HG03108 (cell line): ENCODE measurements around the gene ELP4.
"Not testable (repeated sequence)": the region's sequence is repeated elsewhere in the genome, so short reads cannot be mapped to it uniquely, and the experiment has no call there.

Experiments used
- ATAC-seq: cut with Tn5 transposase; IDR thresholded peaks from one replicate; pipeline ENCODE4 v1.9.1; 2021; ENCODE audit warnings: moderate library complexity; ENCODE audit not compliant: unreplicated experiment

ELP4 gene

GRCh38 chr11:31535479-31535878 is 25.9 kb downstream of the ELP4 start:
- ATAC-seq, result no peak

- no peak for ATAC-seq
These were observed 33.3 kb downstream of the ELP4 start for GRCh38 chr11:31542862-31543261.

DNA sequence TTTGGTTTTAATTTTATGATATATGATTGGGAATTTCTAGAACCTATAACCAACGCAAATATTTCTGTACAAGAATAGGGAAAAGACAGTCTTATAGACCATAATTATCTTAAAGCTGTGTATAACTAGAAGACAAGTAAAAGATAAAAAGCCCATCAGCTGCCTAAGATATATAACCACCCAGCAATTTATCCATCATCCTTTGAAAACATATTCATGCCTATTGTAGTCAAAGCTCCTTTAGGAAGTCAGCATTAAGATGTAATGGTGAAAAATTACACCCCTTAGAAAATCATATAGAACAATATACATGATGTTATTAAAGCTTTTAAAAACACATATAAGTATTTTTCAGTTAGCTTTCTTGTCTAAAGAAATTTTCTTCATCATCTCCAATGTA is 46.4 kb downstream of the ELP4 start:
- ATAC-seq, result no peak

DNA sequence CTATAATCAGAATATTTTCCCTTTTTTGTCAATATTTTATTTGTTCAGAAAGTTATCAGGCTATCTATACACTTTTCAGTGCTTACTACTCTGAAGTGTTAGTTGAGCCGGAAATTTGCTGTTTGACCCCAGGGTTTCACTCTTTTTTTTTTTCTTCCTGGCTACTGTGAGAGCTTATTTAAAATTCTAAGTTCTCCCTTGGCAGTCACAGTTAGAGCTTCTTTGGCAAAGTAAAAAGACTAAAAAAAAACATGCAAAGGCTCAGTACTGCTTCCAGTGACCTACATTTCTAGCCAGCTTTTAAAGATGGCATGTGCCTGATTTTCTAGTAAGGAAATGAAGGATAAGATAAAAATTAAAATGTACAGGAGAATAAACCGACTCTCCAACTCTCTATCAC is 48.4 kb downstream of the ELP4 start:
- no peak for ATAC-seq

DNA sequence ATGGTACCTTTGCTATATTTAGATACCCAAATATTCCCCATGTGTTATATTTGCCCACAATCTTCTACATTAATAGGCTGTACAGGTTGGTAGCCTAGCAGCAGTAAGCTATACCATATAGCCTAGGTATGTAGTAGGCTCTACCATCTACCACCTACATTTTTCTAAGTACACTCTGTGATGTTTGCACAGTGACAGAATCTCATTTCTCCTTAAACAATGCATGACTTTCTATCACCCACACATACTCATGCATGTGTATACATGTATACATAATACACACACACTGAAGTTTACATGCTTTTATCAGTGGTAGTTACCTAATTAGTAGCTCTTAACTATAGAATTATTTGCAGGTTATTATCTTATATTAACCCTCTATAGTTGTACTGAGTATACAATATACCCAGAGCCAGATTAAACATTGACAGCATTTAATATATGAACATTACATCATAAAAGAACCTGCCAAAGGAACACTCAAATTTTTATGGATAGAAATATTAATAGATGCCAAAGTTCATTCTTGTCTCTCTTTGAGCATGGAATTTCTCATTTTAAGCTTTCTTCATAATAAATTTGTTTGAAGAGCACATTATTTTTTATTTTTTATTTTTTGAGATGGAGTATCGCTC is 51.4 kb downstream of the ELP4 start:
- no peak for ATAC-seq

- ATAC-seq, result not testable (repeated sequence)
These were observed 55.0 kb downstream of the ELP4 start for GRCh38 chr11:31564517-31564916.

DNA sequence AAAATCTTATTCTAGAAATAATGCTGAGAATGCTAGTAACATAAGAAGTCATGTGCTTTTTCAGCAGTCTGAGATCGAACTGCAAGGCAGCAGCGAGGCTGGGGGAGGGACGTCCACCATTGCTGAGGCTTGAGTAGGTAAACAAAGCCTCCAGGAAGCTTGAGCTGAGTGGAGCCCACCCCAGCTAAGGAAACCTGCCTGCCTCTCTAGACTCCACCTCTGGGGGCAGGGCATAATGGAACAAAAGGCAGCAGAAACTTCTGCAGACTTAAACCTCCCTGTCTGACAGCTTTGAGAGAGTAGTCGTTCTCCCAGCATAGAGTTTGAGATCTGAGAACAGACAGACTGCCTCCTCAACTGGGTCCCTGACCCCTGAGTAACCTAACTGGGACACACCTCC is 64.6 kb downstream of the ELP4 start:
- ATAC-seq, result not testable (repeated sequence)

DNA sequence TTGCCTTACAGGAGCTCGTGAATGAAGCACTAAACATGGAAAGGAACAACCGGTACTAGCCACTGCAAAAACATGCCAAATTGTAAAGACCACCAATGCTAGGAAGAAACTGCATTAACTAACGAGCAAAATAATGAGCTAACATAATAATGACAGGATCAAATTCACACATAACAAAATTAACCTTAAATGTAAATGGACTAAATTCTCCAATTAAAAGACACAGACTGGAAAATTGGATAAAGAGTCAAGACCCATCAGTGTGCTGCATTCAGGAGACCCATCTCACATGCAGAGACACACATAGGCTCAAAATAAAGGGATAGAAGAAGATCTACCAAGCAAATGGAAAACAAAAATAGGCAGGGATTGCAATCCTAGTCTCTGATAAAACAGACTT is 66.2 kb downstream of the ELP4 start:
- ATAC-seq, result not testable (repeated sequence)

GRCh38 chr11:31579412-31579811 is 69.8 kb downstream of the ELP4 start:
- not testable (repeated sequence) for ATAC-seq

DNA sequence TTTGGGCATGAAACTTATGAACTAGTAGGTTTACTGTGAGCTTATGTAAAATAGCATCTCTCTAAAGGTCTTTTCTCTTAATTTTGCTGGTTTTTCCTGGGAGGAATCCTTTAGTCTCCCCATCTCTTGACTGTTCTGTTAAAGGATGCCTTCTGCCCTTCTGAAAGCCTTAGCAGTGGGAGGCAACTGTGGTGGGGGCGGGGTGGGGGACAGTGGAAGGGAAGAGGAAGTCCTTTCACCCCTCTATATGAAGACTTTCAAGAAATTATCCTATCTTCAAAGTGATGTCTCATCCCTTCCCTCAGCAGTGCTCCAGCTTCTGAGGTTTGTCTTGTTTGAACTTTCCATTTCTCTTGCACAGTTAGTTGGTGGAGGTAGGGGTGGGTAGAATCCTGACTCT is 73.1 kb downstream of the ELP4 start:
- ATAC-seq, result no peak

DNA sequence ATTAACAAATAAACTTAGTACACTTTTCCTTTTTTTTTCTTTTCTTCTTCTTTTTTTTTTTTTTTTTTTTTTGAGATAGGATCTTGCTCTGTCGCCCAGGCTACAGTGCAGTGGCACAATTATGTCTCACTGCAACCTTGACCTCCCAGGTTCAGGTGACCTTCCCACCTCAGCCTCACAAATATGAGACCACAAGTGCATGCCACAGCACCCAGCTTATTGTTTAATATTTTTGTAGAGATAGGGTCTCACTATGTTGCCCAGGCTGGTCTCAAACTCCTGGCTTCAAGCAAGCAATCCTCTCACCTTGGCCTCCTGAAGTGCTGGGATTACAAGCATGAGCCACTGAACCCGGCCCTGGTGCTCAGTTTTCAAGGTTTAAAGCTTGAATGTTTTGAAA is 88.9 kb downstream of the ELP4 start:
- ATAC-seq, result no peak

DNA sequence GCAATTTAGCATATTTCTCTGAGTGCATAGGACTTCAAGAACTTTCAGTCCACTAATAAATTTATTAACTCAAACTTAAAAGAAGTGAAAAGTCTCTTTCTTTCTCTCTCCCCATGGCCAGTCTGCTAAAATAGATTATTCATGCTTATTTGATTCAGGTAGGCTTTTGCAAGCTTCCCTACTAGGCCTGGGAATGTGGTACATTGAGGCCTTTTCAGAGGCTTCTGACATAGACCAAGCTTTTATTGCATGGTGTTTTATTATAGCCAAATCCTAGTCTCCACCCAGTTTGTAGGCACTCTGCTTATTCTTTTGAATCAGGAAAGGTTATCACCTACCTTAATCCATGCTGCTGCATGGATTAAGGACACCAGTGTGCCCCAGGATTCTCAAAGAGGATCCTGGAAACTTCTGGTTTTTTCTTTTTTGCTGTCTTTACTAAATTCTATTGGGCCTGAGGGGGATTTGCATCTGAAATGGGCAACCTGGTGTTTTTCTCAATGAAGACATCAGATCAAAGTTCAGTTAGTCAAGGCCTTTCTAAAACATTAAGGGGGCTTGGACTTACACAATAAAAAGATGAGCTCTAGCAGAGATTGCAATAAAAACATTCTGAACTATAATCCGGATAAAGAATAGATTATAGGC is 92.2 kb downstream of the ELP4 start:
- no peak for ATAC-seq

GRCh38 chr11:31606893-31607292 is 97.3 kb downstream of the ELP4 start:
- no peak for ATAC-seq

- no peak for ATAC-seq
These were observed 98.3 kb downstream of the ELP4 start for GRCh38 chr11:31607914-31608313.

DNA sequence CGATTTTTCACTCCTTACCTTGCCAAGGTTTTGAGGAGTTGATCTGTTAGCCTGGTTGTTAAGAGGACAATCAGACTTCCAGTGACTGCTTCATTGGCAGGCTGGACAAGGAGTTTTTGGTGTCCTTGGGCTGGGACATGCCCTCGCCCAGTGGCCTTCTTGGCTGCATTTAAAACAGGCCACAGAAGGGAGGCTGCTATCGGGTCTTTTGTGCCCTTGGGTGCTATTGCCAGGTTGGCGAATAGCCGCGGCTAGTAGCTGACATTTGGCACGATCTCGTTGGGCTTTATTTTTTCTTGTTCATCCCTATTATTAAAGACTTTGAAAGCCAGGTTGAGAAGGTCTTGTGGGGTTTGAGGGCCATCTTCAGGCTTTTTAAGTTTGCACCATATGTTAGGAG is 99.4 kb downstream of the ELP4 start:
- ATAC-seq, result no peak

DNA sequence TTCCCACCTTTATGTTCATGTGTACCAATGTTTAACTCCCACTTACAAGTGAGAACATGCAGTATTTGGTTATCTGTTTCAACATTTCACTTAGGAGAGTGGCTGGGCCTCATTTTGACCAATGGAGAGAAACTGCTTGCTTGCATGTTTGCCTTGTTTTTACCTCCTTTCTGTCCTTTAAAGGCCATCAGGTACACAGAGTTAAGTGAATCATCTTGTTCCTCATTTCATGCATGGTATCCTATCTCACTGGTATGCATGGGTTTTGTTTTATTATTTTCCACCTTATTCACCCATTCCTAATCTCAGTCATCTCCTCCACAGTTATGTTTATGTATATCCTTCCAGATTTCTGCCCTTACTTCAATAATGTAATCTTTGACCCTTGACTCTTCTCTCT is 101.0 kb downstream of the ELP4 start:
- no peak for ATAC-seq

DNA sequence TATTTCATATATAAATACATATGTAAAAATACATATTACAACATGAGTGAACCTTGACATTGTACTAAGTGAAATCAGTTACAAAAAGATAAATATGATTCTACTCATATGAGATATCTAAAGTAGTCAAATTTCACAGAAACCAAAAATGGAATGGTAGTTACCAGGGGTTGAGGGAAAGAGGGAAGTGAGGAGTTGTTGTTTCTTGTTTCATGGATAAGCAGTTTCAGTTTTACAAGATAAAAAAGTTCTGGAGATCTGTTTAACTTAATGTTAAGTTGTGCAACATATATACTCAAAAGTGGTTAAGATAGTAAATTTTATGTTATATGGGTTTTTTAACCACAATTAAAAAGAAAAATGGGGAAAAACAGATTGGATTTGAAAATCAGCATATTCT is 107.7 kb downstream of the ELP4 start:
- ATAC-seq, result no peak

- ATAC-seq, result no peak
These were observed 110.4 kb downstream of the ELP4 start for GRCh38 chr11:31619980-31620379.

DNA sequence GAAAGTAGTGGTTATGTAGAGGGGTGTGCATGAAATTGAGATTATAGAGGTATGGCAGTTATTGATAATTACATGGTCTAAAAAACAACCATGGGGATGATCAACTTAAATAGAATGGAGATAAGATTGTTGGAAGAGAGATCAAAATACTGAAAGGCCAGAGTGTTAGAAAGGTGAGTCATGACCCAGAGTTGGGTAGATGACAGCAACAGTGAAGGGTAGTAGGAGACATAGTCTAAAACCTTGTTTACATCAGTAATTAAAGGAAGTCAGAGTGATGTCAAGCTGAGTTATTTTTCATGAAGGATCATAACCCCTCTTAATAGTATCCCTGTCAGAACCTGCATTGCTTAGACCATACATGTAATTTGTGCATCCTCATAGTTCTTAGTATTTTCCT is 110.9 kb downstream of the ELP4 start:
- no peak for ATAC-seq

DNA sequence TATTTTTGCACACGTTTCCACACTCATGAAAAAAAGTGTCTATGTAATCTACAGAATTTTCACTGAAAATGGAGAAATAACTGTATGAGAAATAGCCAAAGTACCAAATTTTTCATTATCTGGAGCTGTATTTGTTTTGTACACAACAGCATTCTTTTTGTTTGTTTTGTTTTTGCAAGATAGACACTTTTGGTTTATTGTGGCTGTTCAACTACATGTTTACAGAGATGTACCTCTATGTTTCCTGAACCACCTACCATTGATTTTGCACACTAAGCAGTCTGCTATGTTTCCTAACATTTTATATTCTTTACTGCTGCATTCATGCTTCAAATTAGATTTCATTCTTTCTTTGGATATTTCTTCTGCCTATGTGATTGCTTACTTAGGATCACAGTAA is 116.3 kb downstream of the ELP4 start:
- no peak for ATAC-seq

GRCh38 chr11:31628111-31628510 is 118.5 kb downstream of the ELP4 start:
- ATAC-seq, result no peak

DNA sequence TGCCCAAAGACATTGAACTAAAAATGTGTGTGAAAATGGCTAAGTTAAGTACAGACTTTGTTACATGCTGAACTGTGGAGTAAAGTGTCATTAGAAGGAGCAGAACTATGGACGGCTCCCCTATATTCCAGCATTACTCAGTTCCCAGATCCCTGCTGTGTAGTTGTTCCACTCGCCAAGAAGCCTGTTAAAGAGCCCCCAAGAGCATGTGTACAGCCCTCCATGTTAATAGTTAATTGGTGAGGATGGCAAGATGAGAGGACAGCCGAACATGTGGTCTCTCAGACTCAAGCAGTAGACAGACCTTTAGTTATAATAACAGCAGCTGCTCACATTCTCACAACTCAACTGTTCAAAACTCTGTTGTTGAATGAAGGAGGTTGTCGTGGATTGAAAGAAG is 127.4 kb downstream of the ELP4 start:
- ATAC-seq, result no peak

GRCh38 chr11:31640611-31641010 is 131.0 kb downstream of the ELP4 start:
- no peak for ATAC-seq
